HK-2 (cell line): ENCODE measurements around the gene IAH1.
"Not testable (repeated sequence)": the region's sequence is repeated elsewhere in the genome, so short reads cannot be mapped to it uniquely, and the experiment has no call there.

ENCODE experiments used
- DNase-seq: peaks from one replicate; pipeline ENCODE4 v3.0.0-alpha.2; 2018; ENCODE audit not compliant: unreplicated experiment

The IAH1 gene

DNA sequence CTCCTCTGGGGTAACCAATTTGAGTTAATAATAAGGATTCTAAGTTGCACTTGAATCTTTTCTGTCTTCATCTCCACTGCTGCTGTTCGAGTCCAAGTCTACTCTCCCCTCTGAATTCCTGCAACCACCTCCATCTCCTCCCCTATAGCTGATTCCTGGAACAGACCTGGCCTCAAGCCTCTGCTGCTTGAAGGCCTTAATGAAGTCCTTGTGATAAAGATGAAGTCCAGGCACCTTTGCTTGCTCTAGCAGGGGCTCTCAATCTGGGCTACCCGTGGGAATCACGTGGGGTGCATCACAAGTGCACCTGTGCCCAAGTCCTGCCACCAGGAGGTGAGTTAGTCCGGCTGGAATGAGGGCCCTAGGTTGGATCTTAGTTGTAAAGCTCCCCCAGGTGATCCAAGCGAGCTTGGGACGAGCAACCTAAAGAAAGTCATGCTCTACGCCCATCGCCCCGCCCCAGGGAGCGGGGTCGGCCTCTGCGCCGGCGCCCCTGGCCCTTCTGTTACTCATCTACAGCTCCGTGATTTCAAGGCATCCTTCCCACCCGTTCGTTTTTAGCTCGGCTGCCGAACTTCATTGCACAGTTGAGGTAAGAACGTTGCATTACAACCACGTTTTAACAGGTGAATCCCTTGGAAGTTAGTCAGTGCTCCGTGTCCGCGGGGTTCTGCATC is 905 bp upstream of the IAH1 start:
- DNase-seq = no peak

DNA sequence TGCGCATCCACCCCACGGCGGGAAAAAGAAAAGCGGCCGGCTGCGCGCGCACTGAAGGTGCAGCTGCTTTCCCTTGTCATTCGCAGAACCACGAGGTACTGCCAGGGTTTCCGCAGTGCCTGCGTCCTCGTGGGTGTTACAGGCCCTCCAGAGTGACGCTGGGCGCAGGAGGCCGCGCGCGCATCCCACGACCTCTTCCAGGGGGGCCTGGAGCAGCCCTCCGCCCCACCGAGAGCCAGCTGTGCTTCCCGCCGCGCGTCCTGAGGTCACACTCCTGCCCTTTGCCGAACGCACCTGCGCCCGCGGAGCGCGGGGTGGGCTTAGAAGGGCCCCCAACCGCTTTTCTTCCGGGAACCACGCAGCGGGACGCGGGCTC is 378 bp upstream of the IAH1 start:
- no peak for DNase-seq

DNA sequence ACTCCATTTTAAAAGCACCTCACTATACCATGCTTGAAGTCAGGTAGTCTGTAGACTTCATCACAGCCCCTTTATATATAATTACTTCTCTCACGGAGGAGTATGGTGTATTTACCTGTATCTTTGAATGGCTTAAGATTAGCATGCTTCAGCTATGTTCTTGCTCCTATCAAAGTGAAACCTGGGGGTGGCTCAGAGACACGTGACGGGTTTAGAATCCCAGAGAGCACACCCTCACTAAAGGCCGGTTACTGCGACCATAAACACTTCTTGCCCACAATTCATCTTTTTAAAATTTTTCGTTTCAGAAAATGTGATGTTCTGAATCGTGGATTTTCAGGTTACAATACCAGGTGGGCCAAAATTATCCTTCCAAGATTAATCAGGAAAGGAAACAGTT is 3.6 kb downstream of the IAH1 start:
- DNase-seq = no peak

DNA sequence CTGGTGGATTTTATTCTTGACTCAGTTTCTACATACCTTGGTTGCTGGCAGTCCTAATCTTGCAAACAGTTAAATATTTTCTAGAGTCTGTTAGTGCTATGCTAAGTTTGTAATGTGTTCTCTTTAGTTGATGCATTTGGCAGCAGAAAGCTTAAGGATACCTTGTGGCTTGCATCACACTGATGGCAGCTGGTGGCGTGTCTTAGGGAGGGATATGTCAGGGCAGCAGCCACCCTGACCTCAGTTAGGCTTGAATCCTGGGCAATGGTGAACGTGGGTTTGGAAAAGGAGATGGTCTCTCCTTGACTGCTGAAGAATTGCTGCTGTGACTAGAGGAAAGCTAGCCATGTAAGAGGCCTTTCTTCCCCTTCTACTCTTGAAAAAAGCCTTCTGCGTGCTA is 4.2 kb downstream of the IAH1 start:
- DNase-seq = no peak

DNA sequence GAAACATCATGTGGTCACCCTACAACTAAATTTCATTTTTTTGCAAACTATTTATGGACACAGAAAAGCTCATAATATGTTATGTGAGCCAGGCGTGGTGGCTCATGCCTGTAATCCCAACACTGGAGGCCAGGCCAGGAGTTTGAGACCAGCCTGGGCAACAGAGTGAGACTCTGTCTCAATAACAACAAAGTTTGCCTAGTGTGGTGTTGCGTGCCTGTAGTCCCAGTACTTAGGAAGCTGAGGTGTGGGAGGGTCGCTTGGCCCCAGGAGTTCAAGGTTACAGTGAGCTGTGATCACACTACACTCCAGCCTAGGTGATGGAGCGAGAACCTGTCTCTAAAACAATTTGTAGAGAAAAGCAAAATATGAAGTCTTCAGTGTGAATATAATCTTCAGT is 5.8 kb downstream of the IAH1 start:
- no peak for DNase-seq

DNA sequence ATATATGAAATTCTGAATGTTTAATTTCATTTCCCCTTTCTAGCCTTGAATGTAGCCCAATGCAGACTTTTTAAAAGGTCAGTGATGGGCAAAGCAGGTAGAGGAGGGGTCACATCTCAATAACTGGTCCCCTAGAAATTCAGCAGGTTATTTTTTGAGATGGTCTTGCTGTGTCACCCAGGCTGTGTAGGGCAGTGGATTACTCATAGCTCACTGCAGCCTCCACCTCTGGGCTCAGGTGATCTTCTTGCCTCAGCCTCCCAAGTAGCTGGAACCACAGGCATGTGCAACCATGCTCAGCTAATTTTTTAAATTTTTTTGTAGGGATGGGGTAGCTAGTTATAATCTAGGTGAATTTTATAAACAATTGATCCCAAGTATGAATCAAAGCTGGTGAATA is 8.8 kb downstream of the IAH1 start:
- DNase-seq = no peak

DNA sequence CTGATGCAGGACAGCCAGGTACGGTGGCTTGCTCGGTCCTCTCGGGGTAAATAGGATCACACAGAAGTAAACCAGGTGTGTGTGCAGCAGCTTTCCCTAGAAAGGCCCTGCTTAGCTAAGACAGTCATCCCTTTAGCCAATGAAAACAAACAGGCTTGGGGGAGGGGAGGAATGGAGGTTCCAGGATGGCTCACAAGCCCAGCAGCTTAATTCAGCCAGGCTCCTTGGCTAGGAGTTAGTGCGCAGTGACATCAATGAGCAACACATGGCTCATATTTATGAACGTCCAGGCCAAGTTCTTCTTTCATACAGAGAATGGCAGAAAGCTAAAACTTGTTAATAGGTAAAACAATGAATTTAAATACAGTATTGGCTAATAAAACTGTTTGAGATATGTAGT is 10.2 kb downstream of the IAH1 start:
- DNase-seq = no peak

DNA sequence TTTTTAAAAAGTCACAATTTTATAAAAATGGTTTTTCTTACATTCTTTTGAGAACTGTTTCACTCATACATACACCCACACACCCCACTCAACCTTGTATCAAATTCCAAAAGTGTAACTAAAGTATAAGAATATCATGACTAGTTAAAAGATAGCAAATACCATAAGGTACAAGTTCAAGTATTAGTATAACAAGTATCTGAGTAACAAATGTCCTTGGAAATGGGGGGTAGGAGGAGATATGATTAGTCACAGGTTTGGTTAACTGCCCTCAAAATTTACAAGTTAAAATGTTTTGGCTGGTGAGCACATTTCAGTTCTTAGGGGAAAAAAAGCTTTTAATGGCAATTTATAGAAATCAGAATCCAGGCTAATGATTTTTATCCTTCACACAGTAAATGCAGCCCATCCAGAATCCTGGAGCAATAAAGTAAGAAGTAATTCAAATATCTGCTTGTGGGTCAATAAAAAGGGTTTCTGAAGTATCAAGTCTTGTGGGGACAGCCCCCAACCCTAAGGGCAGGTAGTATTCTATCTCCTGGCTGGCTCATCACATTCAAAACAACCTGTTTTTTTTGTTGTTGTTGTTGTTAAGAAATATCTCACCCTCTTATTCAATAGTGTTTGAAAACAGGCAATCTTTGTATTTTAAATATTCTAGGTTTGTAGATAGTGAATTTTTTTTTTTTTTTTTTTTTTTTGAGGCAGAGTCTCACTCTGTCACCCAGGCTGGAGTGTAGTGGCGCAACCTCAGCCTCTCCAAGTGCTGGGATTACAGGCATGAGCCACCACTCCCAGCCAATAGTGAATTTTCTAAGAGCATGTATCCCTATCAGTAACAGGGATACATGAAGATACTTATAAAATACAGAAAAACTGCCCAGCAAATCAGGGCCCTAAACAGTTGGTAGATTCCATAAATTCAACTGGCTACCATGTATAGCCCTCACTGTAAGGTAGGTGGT is 14.5 kb downstream of the IAH1 start:
- no peak for DNase-seq

DNA sequence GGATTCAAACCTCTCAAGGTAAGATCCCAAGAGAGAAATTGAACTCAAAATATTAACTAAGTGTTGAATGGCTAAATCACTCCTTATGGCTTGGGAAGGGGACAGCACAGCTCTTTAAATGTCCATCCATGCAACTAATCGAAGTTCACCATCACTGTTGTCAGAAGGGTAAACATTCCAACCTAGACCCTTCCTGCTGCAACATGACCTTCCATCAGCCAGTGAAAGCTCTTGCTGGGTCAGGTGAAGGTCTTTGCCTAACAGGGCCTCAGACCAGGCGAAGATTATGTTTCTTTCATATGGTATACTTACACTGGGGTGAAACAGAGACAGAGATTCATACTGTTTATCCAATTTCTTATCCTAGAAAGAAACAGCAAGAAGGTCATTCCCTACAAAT is 16.4 kb downstream of the IAH1 start:
- no peak for DNase-seq

DNA sequence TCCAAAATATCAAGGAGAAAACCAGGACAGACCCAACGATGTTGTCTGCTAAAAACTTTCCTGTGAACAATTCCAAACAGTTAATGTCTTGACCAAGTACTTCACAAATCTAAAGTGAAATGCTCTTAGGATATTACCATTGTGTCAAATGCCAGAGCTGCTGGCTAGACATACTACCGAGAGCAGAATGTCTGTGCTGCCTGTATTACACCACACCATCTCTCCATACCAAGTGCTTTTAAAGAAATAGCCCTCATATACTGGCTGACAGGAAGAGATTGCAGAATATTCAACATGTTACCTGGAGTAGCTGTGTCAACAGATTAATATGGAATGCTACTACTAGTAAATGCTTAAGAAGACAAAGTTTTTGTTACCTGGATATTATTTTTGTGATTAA is 18.6 kb downstream of the IAH1 start:
- DNase-seq = no peak

DNA sequence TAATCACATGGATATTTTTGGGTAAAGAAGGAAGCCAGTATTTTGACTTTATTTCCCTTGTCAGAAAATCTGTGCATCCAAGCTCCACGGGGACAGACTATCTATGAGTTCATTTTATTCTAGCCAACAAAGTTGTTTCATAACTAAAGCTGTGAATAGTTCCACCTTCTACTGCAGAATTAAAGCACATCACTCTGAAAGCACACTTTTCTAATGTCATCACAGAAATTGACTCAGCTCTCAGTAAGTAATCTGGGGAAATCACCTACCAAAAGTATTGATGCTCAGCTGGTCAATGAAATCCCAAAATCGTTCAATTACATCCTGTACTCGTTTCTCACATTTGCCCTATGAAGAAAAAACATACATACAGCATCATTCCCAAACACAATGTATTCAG is 19.1 kb downstream of the IAH1 start:
- no peak for DNase-seq

DNA sequence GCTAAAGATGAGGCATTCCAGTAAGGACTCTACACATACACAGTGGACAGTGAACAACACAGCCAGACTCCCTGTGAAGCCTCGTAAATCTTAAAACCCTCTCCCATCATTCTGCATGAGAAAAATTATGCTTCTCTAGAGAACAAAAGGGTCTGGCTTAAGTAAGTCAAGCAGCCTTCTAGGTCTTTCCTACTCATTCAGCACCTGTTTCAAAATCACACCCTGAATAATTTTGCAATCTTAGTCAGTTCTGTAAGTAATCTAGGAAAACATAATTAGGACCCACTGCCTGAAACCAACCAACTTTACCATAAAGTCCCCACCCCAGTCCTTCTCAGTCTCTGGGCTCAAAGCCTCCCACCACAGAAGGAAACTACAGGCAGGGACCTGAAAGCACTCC is 19.7 kb downstream of the IAH1 start:
- DNase-seq = no peak

DNA sequence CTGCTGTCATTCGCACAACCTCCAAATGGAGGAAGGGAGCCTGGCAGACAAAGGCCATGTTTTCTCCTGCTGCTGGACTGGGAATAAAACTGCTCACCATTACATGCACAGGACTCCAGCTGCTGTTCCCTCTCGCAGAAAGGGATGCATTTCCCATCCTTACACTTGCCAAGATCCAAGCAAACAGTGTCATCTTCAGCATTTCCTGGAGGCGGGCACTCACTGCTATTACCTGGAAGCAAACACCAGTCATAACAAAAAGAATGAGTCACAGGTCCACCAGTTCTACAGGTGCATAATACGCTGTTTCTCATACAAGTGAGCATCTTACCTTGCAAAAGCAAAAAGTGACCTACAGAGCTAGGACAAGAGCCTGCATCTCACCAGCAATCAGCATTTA is 22.7 kb downstream of the IAH1 start:
- no peak for DNase-seq

DNA sequence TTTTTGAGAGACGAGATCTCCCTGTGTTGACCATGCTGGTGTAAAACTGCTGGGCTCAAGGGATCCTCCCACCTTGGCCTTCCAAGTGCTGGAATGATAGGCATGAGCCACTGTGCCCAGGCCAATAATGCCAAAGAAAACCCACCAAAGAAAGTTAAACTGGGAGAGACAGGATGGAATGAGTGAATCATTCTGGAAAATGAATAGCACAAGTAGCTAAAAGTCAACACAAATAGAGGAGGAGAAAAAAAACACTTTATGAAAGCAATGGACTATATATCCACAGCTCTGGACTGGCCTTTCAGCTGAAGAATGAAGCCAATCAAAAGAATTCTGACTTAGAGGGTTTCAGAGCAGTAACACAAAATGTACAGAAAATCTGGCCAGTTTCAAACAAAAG is 23.9 kb downstream of the IAH1 start:
- DNase-seq = no peak

DNA sequence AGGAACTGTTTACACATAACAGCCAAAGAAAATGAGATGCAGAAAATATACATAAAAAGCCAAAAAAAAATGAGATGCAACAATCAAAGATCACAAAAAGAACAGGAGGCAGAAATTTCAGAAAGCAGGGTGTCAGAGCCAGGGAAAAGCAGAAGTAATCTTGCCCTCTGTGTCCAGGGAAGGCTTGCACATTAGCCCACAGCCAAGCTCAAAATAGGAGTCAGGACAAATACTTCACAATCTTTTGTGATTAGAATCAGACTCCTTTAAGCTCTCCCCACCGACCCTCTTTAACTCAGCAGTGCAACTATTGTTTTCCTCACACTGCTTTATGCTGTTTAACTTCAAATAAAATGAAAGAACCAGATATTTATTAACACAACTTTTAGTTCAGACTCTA is 34.6 kb downstream of the IAH1 start:
- no peak for DNase-seq

DNA sequence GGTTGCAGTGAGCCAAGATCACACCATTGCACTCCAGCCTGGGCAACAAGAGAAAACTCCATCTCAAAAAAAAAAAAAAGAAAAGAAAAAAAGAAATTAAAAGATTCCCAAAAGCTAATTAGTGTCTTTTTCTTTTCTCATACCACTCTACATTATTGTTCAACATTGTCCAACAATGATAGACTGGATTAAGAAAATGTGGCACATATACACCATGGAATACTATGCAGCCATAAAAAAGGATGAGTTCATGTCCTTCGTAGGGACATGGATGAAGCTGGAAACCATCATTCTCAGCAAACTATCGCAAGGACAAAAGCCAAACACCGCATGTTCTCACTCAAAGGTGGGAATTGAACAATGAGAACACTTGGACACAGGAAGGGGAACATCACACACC is 39.6 kb downstream of the IAH1 start:
- DNase-seq = not testable (repeated sequence)

DNA sequence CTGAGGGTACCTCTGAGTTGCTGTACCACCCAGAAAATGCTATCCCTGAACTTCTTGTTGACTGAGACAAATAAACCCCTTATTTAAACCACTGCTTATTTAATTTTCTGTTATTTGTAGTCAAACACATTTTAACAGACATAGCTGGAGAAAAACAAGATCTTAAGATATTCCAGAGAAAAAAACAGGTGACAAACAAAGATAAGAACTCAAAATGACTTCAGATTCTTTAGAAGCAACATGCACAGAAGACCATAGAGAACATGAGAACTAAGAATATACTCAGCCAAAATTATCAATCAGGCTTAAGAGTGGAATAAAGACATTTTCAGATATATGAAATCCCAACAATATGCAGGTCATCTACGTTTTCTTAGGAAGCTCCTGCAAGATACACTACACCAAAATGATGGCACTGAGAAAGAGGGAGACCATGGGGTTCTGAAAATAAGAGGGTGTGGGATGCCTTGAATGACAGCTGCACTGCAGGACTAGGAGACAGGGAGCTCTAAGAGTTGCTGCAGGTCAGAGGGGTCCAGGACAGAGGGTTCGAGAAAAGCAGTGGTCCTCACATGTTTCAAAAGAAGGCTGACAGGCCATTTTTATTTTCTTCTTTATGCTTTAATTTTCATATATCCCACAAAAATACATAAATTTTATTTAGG is 42.9 kb downstream of the IAH1 start:
- DNase-seq = no peak

DNA sequence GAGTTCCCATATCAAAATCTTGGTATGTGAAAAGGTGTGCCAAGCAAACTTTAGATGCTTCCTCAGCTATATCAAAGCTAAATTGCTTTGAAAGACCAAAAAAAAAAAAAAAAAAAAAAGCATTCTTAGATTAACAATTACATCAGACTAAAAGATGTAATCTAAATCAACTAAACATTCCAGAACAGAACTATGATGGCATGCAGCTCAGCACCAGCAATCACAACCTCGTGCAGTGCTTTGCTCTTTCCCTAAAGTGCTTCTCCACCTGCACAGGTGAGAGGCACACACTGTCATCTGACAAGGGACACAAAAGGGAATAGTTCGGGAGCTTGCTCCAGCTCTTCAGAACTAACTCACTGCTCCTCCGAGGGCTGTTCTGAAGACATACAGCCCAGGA is 43.8 kb downstream of the IAH1 start:
- DNase-seq = no peak

DNA sequence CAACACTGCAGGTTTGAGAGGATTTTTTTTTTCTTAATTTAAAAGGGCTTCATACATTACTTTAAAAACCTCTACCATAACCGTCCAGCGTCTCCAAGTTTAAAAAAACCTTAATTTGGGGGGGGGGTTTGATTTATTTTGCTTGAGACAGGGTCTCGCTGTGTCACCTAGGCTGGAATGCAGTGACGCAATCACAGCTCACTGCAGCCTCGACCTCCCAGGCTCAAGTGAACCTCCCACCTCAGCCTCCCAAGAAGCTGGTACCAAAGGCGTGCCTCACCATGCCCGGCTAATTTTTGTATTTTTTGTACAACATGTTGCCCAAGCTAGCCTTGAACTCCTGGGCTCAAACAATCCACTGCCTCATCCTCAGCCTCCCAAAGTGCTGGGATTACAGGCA is 44.4 kb downstream of the IAH1 start:
- DNase-seq = no peak

DNA sequence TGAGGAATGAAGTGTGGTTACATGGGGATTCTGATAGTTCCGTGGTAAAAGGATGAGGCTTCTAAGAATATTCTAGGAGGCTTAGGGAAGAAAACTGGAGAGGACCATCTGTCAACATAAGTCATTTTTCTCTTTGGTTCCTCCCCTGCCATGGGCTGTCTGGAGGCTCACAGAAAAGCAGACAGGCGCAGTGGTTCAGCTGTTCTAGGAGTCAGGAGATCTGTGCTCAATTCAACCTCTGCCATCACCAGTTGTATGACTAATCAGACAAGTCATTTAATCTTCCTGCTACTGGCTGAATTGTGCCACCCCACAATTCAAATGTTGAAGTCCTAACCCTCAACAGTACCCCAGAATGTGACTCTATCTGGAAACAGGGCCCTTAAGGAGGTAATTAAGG is 44.9 kb downstream of the IAH1 start:
- no peak for DNase-seq

DNA sequence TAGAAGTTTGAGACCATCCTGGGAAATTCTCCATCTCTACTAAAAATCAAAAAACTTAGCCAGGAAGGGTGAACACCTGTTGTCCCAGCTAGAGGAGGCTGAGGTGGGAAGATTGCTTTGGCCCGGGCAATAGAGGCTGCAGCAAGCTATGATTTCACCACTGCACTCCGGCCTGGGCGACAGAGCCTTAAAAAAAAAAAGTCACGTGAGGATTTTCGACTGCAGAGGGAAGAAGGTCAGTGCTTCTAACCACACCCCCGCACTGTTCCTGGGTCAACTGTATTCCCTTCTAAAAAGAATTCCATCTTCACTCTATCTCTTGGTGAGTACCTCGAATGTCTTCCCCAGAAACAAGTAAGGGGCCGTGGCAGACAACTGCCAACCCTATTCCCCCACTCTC is 49.9 kb downstream of the IAH1 start:
- no peak for DNase-seq

DNA sequence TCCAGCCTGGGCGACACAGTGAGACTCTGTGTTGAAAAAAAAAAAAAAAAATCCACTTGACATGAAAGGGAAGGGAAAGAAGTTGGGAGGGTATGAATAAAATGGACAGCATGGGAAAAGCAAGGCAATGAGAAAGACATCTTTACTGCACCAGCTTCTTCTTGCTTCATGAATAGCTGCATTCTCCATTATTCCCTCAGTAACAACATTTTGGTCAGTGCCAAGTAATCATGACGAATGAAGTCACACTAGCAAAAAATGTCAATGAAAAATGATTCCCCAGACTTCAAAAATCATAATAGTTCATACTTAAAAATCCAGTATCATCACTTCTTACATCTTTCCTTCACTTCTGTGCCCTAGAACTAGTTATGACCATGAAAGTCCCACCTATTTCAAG is 50.9 kb downstream of the IAH1 start:
- DNase-seq = no peak
